GM21737 (cell line): ENCODE results near the gene DEDD2.
"Not testable (repeated sequence)": the region's sequence is repeated elsewhere in the genome, so short reads cannot be mapped to it uniquely, and the experiment has no call there.

Source experiments
- ATAC-seq: cut with Tn5 transposase; IDR thresholded peaks from one replicate; pipeline ENCODE4 v1.9.1; 2021; ENCODE audit warnings: mild to moderate bottlenecking, moderate library complexity; ENCODE audit not compliant: unreplicated experiment

Gene DEDD2

GRCh38 chr19:42217520-42218437 lies at the start of gene DEDD2:
Gene DEDD2 (minus strand): TSS chr19:42217677. CDS start chr19:42217007, 670 bp downstream.
- ATAC-seq: peak; percentile 64

GRCh38 chr19:42266928-42267603 lies 49.6 kb upstream of the DEDD2 start:
- ATAC-seq: not testable (repeated sequence)

GRCh38 chr19:42266105-42266504 lies 48.6 kb upstream of the DEDD2 start:
- not testable (repeated sequence) for ATAC-seq

- ATAC-seq: no peak
Observed at GRCh38 chr19:42261763-42262162, 44.3 kb upstream of the DEDD2 start.

GRCh38 chr19:42257842-42258241 lies 40.4 kb upstream of the DEDD2 start:
- ATAC-seq: not testable (repeated sequence)

- ATAC-seq: no peak
Observed at GRCh38 chr19:42255766-42256745, 38.6 kb upstream of the DEDD2 start.

- peak; percentile 58 for ATAC-seq
Observed at GRCh38 chr19:42254850-42255765, 37.6 kb upstream of the DEDD2 start, which contains the start of gene ERF. Gene ERF (minus strand): TSS chr19:42255128. CDS start chr19:42254999, 129 bp downstream.

- no peak for ATAC-seq
Observed at GRCh38 chr19:42254089-42254849, 36.8 kb upstream of the DEDD2 start.

GRCh38 chr19:42253245-42254088 lies 36.0 kb upstream of the DEDD2 start:
- ATAC-seq: no peak

GRCh38 chr19:42252365-42253244 lies 35.1 kb upstream of the DEDD2 start:
- no peak for ATAC-seq

- ATAC-seq: no peak
Observed at GRCh38 chr19:42251572-42252358, 34.3 kb upstream of the DEDD2 start.

- ATAC-seq: no peak
Observed at GRCh38 chr19:42250666-42251531, 33.4 kb upstream of the DEDD2 start.

GRCh38 chr19:42250183-42250665 lies 32.7 kb upstream of the DEDD2 start:
- ATAC-seq: no peak

- no peak for ATAC-seq
Observed at GRCh38 chr19:42249769-42250168, 32.3 kb upstream of the DEDD2 start.

GRCh38 chr19:42249149-42249750 lies 31.8 kb upstream of the DEDD2 start:
- ATAC-seq: no peak
